NK-92 (cell line): Measurements from ENCODE around the gene CCDC148.

ENCODE experiments used
- DNase-seq: peaks from one replicate; lab custom pipeline; 2025; ENCODE audit not compliant: unreplicated experiment; lab: John Stamatoyannopoulos, UW

Gene CCDC148

GRCh38 chr2:158182676-158183295 is 273.8 kb downstream of the CCDC148 start:
- DNase-seq: no peak

GRCh38 chr2:158181171-158181570 is 275.4 kb downstream of the CCDC148 start:
- no peak for DNase-seq

GRCh38 chr2:158179660-158180059 is 276.9 kb downstream of the CCDC148 start:
- DNase-seq: no peak

GRCh38 chr2:158178646-158179045 is 277.9 kb downstream of the CCDC148 start:
- DNase-seq: no peak

DNA sequence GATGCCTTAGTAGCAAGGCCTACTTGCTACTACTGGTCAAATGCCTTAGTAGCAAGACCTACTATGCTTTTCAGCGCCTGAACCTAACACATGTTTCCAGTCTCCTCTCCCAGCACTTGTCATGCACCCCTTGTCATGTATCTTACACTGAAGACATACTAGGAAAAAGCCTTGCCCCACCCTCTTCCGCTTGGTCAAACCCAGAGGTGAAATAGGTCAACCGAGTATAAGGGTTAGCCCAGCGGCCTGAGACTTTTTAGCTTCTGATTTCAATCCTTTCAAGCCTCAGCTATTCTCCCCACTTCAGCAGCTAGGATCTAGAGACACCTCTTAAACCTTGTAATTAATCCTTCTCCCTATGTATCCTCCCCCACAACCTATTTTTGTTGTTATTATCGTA is 281.6 kb downstream of the CCDC148 start:
- no peak for DNase-seq

GRCh38 chr2:158174495-158174894 is 282.1 kb downstream of the CCDC148 start:
- no peak for DNase-seq

DNA sequence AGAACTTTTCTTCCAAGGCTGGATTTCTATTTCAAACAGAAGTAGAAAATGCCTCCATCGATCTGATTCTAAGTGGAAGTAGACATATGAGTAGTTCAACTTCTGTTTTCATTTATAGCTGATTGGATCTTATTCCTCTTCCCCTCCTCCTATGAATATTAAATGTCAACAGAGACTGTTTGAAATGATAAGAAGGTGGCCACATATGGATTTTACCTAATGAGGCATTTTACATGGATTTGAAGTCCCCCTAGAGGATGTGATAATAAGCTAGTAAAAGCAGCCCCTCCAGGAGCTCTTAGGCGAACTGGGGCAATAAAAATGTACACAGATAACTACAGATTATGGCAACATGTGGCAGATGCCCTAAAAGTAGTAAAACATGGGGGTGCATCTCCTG is 283.8 kb downstream of the CCDC148 start:
- no peak for DNase-seq

DNA sequence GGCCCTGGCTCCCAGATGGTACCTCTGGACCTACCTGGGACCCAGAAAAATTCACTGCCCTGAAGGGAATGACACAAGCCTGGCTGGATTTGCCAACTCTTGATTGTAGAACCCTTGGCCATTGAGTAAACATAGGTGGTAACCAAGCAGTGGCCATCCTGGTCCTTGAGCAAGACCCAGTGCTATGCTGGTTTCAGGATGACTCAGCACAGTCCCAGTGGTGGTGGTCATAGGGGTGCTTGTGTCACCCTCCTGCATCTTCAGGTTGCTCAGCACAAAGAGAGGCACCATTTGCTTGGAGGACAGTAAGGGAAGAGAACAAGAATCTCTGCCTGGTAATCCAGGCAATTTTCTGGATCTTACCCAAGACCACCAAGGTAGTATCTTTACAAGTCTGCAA is 302.0 kb downstream of the CCDC148 start:
- DNase-seq: no peak

DNA sequence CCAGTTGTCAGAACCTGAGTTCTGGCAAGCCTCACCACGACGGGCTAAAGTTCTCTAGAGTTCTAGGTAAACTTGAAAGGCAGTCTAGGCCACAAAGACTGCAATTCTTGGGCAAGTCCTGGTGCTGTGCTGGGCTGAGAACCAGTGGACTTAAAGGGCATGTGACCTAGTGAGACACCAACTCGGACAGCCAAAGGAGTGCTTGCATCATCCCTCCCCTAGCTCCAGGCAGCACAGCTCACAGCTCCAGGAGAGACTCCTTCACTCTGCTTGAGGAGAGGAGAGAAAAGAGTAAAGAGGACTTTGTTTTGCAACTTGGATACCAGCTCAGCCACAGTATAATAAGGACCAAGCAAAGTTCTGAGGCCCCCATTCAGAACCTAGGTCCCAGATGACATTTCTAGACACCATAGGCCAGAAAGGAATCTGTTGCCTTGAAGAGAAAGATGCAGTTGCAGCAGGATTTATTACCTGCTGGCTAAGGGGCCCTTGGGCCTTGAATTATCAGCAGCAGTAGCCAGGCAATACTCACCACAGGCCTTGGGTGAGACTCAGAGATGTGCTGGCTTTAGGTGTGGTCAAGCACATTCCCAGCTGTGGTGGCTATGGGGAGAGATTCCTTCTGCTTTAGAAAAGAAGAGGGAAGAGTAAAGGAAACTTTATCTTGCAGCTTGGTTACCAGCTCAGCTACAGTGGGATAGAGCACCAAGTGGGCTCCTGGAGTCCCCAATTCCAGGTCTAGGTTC is 303.1 kb downstream of the CCDC148 start:
- DNase-seq: no peak

DNA sequence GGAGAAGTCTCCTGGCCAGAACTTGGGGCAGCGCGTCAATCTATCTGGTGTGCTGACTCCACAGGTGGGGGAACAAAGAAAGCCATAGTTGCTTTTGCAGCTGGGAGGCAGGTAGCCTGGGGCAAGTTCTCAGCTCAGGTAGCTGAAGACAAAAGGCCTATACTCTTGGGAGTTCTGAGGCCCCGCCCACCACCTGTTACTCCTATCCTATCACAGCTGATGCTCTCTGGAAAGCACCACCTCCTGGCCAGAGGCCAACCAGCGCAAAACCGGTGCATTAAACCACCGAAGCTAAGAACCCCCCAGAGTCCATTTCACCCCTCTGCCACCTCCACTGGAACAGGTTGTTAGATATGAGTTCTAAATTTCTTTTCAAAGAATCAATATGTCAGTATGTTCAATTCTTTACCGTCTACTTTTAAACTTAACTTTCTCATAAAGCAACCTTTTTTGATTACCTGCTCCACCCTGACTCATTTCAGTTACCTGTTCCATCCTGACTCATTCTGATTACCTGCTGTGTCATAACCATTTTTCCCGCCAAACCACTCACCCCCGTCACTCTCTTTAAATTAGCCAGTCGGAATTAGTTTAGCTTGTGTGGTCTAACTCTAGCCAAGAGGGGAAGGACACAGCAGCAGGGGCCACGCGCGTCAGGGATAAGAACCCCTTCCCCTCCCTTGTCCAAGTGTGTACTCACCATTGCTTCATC is 311.5 kb downstream of the CCDC148 start:
- DNase-seq: no peak

GRCh38 chr2:158143703-158144360 is 312.7 kb downstream of the CCDC148 start:
- DNase-seq: no peak

GRCh38 chr2:158142568-158143332 is 313.8 kb downstream of the CCDC148 start:
- DNase-seq: no peak

GRCh38 chr2:158142165-158142564 is 314.4 kb downstream of the CCDC148 start:
- no peak for DNase-seq

- no peak for DNase-seq
These were observed 316.4 kb downstream of the CCDC148 start for GRCh38 chr2:158140201-158140600.

DNA sequence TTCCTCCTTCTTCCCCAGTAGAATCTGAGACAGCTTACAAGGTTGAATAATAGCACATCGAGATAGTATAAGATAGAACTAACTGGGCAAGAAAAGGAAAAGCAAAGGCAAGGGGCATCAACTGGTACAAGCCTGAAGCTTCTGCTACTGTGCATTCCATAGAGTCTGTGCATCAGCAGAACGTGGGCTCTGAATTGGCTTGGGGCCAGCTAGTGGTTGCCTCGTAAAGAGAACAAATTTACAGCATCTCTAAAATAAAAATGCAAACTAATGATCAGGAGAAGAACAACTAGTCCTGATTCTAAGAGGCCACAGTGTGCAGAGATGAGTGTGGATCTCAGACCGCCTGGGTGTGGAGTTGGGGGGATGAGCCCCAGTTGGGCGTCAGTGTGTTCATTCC is 318.3 kb downstream of the CCDC148 start:
- DNase-seq: no peak

DNA sequence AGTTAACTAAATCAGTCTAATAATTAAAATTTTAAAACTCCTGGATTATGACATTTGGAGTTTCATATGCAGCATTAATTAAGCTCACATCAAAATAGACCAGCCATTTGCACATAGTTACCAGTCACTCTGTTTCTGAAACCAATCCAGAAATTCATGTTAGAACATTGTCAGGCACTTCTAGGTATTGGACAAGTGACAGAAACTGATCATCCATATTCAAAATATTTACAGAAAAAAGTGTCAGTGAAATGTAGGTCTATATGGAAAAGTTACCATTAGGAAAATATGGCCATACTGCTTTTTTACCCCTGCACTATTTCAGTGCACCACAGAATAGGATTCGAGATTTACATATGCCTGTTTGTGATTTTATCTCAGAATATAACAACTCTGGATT is 321.5 kb downstream of the CCDC148 start:
- no peak for DNase-seq

DNA sequence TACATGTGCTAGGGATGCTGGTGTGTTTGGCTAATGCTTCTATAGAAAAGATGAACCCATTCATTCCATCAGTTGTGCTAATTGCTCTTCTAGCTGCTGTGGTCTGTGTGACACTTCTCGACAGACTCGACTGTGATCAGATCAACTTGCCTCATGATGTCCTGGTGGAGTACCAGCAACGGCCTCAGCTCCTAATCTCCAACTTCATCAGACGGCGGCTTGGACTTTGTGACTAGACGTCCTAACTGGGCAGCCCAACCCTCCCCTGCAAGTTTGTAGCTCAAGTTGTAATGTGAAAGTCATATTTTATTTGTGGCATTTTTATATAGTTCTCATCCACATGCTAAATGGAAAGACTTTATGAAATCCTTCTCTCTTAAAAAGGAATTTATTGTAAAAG is 321.9 kb downstream of the CCDC148 start:
- DNase-seq: no peak

GRCh38 chr2:158134055-158134454 is 322.5 kb downstream of the CCDC148 start:
- DNase-seq: no peak

GRCh38 chr2:158131919-158132566 is 324.5 kb downstream of the CCDC148 start:
- DNase-seq: no peak

DNA sequence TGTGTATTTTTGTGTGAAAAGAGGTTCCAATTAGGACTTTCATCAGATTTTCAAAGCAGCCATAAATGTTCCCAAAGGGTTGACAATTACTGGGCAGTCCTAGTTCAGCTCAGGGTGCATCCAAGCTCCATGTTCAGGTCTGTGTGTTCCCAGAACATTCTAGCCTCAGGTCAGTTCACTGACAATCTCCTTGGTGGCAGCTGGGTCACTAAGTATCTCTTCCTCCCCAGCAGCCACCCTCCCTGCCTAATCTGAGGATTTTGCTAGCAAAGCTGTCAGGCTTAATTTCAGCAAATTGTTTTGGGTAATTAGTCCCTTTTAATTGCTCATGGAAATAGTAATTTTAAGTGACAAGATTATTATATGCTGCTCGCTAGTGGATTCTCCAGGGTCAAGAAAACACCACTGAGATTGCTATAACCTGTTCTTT is 325.1 kb downstream of the CCDC148 start:
- no peak for DNase-seq
